ENCODE results near the gene IL32. TPM values are rescaled to one million over a fixed set of nuclear protein-coding genes. Genes with fewer than 3 reads are reported as not detected.

The IL32 gene
- total and polyA plus RNA-seq, 12 donors: 23.4 to 204 (median 47.0) TPM

GRCh38 chr16:3025032-3026002 is 40.1 kb upstream of the IL32 start:
- H3K4me1 ChIP-seq: peaks cover 29 to 70% (median 49%) of the 10 kb centered on the region in 9 donors
- intact Hi-C loops (cut with DNase I): no loop called here
- TF ChIP-seq CTCF (IDR thresholded peaks at IDR 0.05): no peak
- peaks cover 0 to 20% (median 17%) of the 10 kb centered on the region in 7 donors for H3K27me3 ChIP-seq
- H3K27ac ChIP-seq: no peak overlapping the region
- no peak overlapping the region for H3K4me3 ChIP-seq
- no peak for DNase-seq
- H3K9me3 ChIP-seq: no peaks in the 10 kb centered on the region
- peaks cover 0 to 25% (median 17%) of the 10 kb centered on the region in 9 donors for H3K36me3 ChIP-seq
- no peak for ATAC-seq
- 94 to 96% methylated on average over 18 of the region's 18 CpGs for WGBS, 2 donors

- intact Hi-C loops (cut with DNase I): no loop called here
- WGBS, 2 donors: 95% methylated on average over 8 of the region's 8 CpGs
- no peak overlapping the region for H3K27ac ChIP-seq
- H3K4me1 ChIP-seq: peaks cover 29 to 64% (median 45%) of the 10 kb centered on the region in 9 donors
- H3K9me3 ChIP-seq: no peaks in the 10 kb centered on the region
- peaks cover 0 to 25% (median 17%) of the 10 kb centered on the region in 9 donors for H3K36me3 ChIP-seq
- no peak overlapping the region for H3K4me3 ChIP-seq
- ATAC-seq (no peak), DNase-seq (no peak)
- TF ChIP-seq CTCF (IDR thresholded peaks at IDR 0.05): no peak
- H3K27me3 ChIP-seq: peaks cover 5 to 27% (median 24%) of the 10 kb centered on the region in 7 donors
Observed at GRCh38 chr16:3026003-3026378, 39.4 kb upstream of the IL32 start.

DNA sequence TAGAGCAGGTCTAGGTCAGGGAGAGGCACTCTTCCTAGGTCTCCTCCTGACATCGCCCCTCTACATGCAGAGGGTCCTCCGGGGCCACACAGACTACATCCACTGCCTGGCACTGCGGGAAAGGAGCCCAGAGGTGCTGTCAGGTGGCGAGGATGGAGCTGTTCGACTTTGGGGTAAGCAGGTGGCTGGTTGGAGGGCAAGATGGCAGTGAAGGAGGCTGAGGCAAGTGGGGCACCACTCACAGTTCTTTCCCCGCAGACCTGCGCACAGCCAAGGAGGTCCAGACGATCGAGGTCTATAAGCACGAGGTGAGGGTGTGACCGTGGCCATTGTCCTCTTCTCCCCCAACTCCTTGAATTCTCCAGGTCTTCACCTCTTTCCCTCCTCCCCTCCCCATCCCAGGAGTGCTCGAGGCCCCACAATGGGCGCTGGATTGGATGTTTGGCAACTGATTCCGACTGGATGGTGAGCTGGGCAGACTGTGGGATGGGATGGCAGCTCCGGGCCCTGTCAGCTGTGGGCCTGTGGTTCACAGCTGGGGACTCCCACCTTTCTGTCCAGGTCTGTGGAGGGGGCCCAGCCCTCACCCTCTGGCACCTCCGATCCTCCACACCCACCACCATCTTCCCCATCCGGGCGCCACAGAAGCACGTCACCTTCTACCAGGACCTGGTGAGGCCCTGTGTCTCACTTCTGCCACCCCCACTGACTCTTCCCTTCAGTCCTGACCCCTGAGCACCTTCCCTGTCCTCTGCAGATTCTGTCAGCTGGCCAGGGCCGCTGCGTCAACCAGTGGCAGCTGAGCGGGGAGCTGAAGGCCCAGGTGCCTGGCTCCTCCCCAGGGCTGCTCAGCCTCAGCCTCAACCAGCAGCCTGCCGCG is 38.6 kb upstream of the IL32 start:
- H3K4me3 ChIP-seq: no peak overlapping the region
- intact Hi-C loops (cut with DNase I): no loop called here
- no peak overlapping the region for H3K27ac ChIP-seq
- ATAC-seq (no peak), DNase-seq (no peak)
- H3K9me3 ChIP-seq: no peaks in the 10 kb centered on the region
- peaks cover 5 to 34% (median 31%) of the 10 kb centered on the region in 7 donors for H3K27me3 ChIP-seq
- H3K36me3 ChIP-seq: peaks cover 0 to 25% (median 17%) of the 10 kb centered on the region in 9 donors
- TF ChIP-seq CTCF (IDR thresholded peaks at IDR 0.05): no peak
- WGBS, 2 donors: 96 to 97% methylated on average over 24 of the region's 24 CpGs
- H3K4me1 ChIP-seq: peaks cover 22 to 56% (median 36%) of the 10 kb centered on the region in 9 donors

GRCh38 chr16:3027489-3027795 is 38.0 kb upstream of the IL32 start:
- Histone ChIP-seq H3K27me3 (peaks cover 5 to 39% (median 36%) of the 10 kb centered on the region in 7 donors), H3K4me3 (no peak overlapping the region), H3K9me3 (no peaks in the 10 kb centered on the region), H3K4me1 (peaks cover 18 to 50% (median 30%) of the 10 kb centered on the region in 9 donors), H3K36me3 (peaks cover 0 to 25% (median 17%) of the 10 kb centered on the region in 9 donors), H3K27ac (no peak overlapping the region)
- DNase-seq (no peak), ATAC-seq (no peak)
- TF ChIP-seq CTCF (IDR thresholded peaks at IDR 0.05): no peak
- WGBS, 2 donors: 91 to 92% methylated on average over 8 of the region's 8 CpGs
- intact Hi-C loops (cut with DNase I): no loop called here

Measured in heart right ventricle (tissue), 16 donors.